GM12865 (cell line): ENCODE data around the gene GRK3.
A peak's percentile ranks its signal among the peaks of the same experiment; 100 is the strongest.
"Not testable (repeated sequence)": the region's sequence is repeated elsewhere in the genome, so short reads cannot be mapped to it uniquely, and the experiment has no call there.

Experiments
- DNase-seq: peaks from one replicate; pipeline ENCODE4 v3.0.0; 2010; ENCODE audit warnings: low read depth
- H3K4me3 ChIP-seq: 2 replicates; pipeline ENCODE4 v1.5.1; 2011; ENCODE audit warnings: mild to moderate bottlenecking, low read depth, low read length, control low read depth
- TF ChIP-seq, protein P1 (sequence below): IDR thresholded peaks from 2 replicates; pipeline ENCODE4 v1.5.1; 2011; ENCODE audit warnings: low read length, control low read depth, low read depth, inconsistent platforms; ENCODE audit not compliant: insufficient read depth; ENCODE audit errors: missing control alignments

The GRK3 gene

DNA sequence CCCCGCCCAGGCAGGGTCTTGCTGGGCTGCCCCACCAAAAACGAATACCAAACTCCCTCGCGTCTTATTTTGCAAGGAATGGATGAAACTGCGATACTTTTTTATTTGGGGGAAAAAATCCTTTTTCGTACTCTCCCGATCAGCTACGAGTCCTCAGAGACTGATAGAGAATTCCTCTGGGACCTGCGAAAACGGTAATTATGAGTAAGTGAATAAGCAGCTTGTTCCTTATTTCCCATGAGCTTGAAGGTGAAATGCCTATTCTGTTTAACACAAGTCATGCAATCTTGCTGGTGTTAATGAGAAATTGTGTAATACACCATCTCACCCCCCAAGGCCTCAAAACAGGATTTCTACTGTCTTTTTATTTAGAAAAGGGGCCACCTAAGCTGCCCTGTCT lies 5.5 kb downstream of the GRK3 start:
- H3K4me3 ChIP-seq, result peak overlapping the region; percentile 23; the same call in 1 of the 2 replicates
- TF ChIP-seq, protein P1, sequence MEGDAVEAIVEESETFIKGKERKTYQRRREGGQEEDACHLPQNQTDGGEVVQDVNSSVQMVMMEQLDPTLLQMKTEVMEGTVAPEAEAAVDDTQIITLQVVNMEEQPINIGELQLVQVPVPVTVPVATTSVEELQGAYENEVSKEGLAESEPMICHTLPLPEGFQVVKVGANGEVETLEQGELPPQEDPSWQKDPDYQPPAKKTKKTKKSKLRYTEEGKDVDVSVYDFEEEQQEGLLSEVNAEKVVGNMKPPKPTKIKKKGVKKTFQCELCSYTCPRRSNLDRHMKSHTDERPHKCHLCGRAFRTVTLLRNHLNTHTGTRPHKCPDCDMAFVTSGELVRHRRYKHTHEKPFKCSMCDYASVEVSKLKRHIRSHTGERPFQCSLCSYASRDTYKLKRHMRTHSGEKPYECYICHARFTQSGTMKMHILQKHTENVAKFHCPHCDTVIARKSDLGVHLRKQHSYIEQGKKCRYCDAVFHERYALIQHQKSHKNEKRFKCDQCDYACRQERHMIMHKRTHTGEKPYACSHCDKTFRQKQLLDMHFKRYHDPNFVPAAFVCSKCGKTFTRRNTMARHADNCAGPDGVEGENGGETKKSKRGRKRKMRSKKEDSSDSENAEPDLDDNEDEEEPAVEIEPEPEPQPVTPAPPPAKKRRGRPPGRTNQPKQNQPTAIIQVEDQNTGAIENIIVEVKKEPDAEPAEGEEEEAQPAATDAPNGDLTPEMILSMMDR, result no peak
- DNase-seq, result peak; percentile 51

DNA sequence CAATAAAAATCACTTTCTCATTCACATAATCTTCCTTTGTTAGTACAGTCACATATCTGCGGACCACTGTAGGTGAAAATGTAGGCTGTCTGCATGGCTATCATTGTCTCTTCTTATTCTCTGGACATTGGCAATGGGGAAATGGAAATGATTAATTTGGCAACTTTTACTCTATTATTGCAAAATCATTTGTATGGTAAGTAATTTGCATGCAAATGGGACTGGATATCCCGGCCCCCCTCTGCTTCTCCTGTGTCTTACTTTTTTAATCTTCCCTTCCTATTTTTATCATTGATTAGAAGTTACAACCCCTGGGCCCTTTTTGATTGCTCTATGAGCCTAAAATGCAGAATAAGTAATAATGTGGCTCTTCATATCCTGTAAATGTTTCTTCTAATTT lies 6.0 kb downstream of the GRK3 start:
- no peak overlapping the region for H3K4me3 ChIP-seq
- DNase-seq, result no peak
- TF ChIP-seq, protein P1, result no peak

GRCh38 chr22:25571969-25572707 lies 7.7 kb downstream of the GRK3 start:
- not testable (repeated sequence) for H3K4me3 ChIP-seq, DNase-seq

DNA sequence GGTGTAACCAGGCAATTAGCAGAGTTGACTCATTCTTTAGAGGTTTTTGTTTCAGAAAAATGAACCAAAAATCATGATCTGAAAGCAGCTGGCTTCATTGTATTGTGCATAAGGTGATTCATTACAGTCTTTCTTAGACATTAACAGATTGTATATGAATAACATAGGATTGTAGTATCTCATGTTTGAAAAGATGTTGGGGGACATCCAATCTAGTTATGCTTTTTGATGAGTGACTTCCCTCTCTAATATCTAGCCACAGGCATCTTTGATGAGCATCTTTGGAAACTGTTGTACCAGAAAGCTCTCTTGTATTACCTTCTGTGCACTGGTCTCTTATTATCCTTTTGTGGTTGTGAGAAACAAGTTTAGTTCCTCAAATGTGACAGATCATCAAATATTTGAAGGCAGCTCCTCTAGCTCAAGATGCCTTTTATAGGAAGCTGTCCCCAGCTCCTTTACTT lies 8.3 kb downstream of the GRK3 start:
- TF ChIP-seq, protein P1, result no peak
- DNase-seq, result peak; percentile 77
- no peak overlapping the region for H3K4me3 ChIP-seq

DNA sequence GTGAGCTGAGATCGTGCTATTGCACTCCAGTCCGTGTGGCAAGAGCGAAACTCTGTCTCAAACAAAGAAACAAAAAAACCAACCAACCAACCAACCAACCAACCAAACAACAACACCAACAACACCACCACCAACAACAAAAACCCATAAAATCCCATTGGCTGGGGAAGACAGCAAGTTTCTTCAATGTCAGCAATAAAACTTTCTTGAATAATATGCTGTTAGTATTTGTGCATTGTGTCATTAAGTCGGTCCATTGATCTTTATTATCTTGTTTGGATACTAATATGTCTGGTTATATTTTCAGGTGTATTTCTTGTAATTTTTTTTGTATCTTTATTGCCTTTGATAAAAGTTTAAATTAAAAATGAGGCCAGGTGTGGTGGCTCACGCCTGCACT lies 9.4 kb downstream of the GRK3 start:
- no peak overlapping the region for H3K4me3 ChIP-seq
- TF ChIP-seq, protein P1, result no peak
- no peak for DNase-seq

DNA sequence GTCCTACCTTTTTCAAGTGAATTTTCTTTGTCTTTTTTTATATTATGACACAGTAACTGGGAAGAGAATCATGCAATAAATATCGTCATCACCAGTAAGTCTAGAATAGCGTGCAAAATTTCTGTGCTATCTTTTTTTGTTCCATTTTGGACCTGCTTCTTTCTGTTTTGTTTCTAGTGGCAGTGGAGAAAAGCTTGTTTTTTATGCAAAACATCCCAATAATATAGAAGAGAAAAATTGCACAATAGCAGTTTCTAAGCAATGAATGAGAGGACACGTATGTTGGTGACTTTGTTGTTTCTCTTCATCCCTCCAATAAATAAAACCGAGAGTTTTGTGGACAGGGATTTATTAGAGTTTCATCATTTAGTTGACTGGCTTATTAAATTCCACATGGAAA lies 10.3 kb downstream of the GRK3 start:
- H3K4me3 ChIP-seq, result peak overlapping the region; percentile 13; the same call in 1 of the 2 replicates
- TF ChIP-seq, protein P1, result no peak
- DNase-seq, result no peak

DNA sequence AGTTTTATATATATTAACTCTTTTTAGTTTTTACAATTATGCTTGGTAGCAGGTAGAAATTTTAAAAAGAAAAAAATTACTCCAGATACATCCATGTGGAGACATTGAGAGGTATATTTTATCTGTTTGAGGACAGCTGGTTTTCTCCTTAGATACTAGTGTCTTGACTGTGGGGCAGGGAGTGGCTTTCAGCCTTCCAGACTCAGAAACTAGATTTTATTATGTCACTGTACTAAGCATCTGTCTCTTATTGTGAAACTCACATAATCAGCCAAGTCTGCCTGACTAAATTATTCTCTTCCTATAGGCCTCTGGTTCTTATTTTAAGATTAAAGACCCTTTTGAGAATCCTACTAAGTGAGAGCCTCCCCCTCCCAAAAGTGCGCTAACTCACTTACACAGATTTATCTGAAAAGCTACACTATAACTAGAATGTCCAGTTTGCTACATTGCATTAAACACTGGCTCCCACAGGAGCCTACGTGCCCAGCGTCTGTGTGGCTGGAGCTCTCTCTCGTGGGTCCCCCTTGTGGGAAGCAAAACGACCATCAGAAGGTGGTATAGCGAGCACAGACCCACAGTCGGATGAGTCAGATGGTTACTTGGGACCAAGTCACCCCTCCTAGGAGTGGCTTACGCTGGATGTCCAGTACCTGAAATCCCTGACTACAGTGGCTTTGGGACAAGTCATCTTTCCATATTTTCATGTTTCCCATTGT lies 11.4 kb downstream of the GRK3 start:
- not testable (repeated sequence) for H3K4me3 ChIP-seq, DNase-seq

GRCh38 chr22:25581452-25581851 lies 17.0 kb downstream of the GRK3 start:
- DNase-seq, H3K4me3 ChIP-seq: not testable (repeated sequence)
